WTC11 (cell line): ENCODE results near the gene NLGN1. TPM values are rescaled to one million over a fixed set of nuclear protein-coding genes. Genes with fewer than 3 reads are reported as not detected.

ENCODE experiments used
- ATAC-seq: fragments of 200-7000 bp; cut with Tn5 transposase; 2 replicates; pipeline ENCODE4 v1.10.0; 2021; ENCODE audit warnings: mild to moderate bottlenecking, moderate library complexity
- CTCF ChIA-PET: fragments of 300-600 bp; sonication (Branson Sonifier 250); formaldehyde crosslinking; loops from one replicate; lab custom pipeline; 2021; ENCODE audit warnings: antibody characterized with exemption; lab: Charles Lee
- POLR2A ChIA-PET: fragments of 350-600 bp; sonication (Branson Sonifier 250); formaldehyde crosslinking; loops from one replicate; lab custom pipeline; 2021; ENCODE audit warnings: antibody characterized with exemption; lab: Charles Lee
- DNase-seq: peaks from one replicate; pipeline ENCODE4 v3.0.0; 2021; ENCODE audit warnings: low spot score
- H3K27ac Mint-ChIP-seq: 2 replicates; pipeline ENCODE4 v1.8.0; 2021; ENCODE audit warnings: mixed read lengths
- H3K27me3 Mint-ChIP-seq: 2 replicates; pipeline ENCODE4 v1.8.0; 2021; ENCODE audit warnings: low read depth, mild to moderate bottlenecking, moderate library complexity, mixed read lengths
- H3K36me3 Mint-ChIP-seq: 2 replicates; pipeline ENCODE4 v1.8.0; 2021; ENCODE audit warnings: mixed read lengths
- H3K4me1 Mint-ChIP-seq: 2 replicates; pipeline ENCODE4 v1.8.0; 2022; ENCODE audit warnings: mixed read lengths
- H3K4me3 Mint-ChIP-seq: 2 replicates; pipeline ENCODE4 v1.8.0; 2021; ENCODE audit warnings: mild to moderate bottlenecking, moderate library complexity, mixed read lengths
- H3K9me3 Mint-ChIP-seq: 2 replicates; pipeline ENCODE4 v1.8.0; 2021; ENCODE audit warnings: mixed read lengths
- CDX4 ChIP-seq: fragments of 250-450 bp; sonication (Bioruptor Pico); IDR thresholded peaks from 2 replicates; pipeline ENCODE4 v1.9.0; 2021; ENCODE audit warnings: moderate library complexity, mild to moderate bottlenecking, inconsistent platforms, borderline replicate concordance
- CREM ChIP-seq: sonication (generic); formaldehyde crosslinking; IDR thresholded peaks from 2 replicates; pipeline ENCODE4 v1.8.1; 2022; ENCODE audit warnings: mild to moderate bottlenecking, missing genetic modification reagents, moderate library complexity
- E2F4 ChIP-seq: sonication (generic); formaldehyde crosslinking; IDR thresholded peaks from 2 replicates; pipeline ENCODE4 v1.8.1; 2022; ENCODE audit warnings: low read depth, mild to moderate bottlenecking, moderate library complexity, missing genetic modification reagents, borderline replicate concordance
- ETV6 ChIP-seq: sonication (generic); formaldehyde crosslinking; IDR thresholded peaks from 2 replicates; pipeline ENCODE4 v1.8.1; 2022; ENCODE audit warnings: mild to moderate bottlenecking, missing genetic modification reagents
- GABPB1 ChIP-seq: sonication (generic); formaldehyde crosslinking; IDR thresholded peaks from 2 replicates; pipeline ENCODE4 v1.8.1; 2023; ENCODE audit warnings: mild to moderate bottlenecking, missing genetic modification reagents
- JUN ChIP-seq: sonication (generic); formaldehyde crosslinking; IDR thresholded peaks from 2 replicates; pipeline ENCODE4 v1.8.0; 2023; ENCODE audit warnings: mild to moderate bottlenecking, missing genetic modification reagents
- MXD4 ChIP-seq: fragments of 250-450 bp; sonication (Bioruptor Pico); IDR thresholded peaks from 2 replicates; pipeline ENCODE4 v1.8.0; 2021; ENCODE audit warnings: mild to moderate bottlenecking, moderate library complexity, borderline replicate concordance
- NR3C1 ChIP-seq: sonication (generic); formaldehyde crosslinking; conservative IDR thresholded peaks from 2 replicates; pipeline ENCODE4 v1.8.1; 2023; ENCODE audit warnings: low read depth, mild to moderate bottlenecking, missing genetic modification reagents
- SP1 ChIP-seq: sonication (generic); formaldehyde crosslinking; conservative IDR thresholded peaks from 2 replicates; pipeline ENCODE4 v1.8.1; 2022; ENCODE audit warnings: missing genetic modification reagents
- TEAD4 ChIP-seq: sonication (generic); formaldehyde crosslinking; IDR thresholded peaks from 2 replicates; pipeline ENCODE4 v1.8.0; 2022; ENCODE audit warnings: mild to moderate bottlenecking, missing genetic modification reagents
- TP53 ChIP-seq: sonication (generic); formaldehyde crosslinking; IDR thresholded peaks from 2 replicates; pipeline ENCODE4 v1.8.1; 2023; ENCODE audit warnings: mild to moderate bottlenecking, missing genetic modification reagents
- USF2 ChIP-seq: sonication (generic); formaldehyde crosslinking; IDR thresholded peaks from 2 replicates; pipeline ENCODE4 v1.8.1; 2023; ENCODE audit warnings: mild to moderate bottlenecking, missing genetic modification reagents, moderate library complexity
- ZBTB21 ChIP-seq: sonication (generic); formaldehyde crosslinking; IDR thresholded peaks from 2 replicates; pipeline ENCODE4 v1.8.1; 2023; ENCODE audit warnings: mild to moderate bottlenecking, missing genetic modification reagents, borderline replicate concordance
- ZMAT4 ChIP-seq: fragments of 250-450 bp; sonication (Bioruptor Pico); IDR thresholded peaks from 2 replicates; pipeline ENCODE4 v1.9.0; 2021; ENCODE audit warnings: mild to moderate bottlenecking
- ZNF138 ChIP-seq: sonication (generic); formaldehyde crosslinking; conservative IDR thresholded peaks from 2 replicates; pipeline ENCODE4 v1.8.1; 2022; ENCODE audit warnings: mild to moderate bottlenecking, moderate library complexity, missing genetic modification reagents
- ZNF232 ChIP-seq: sonication (generic); formaldehyde crosslinking; IDR thresholded peaks from 2 replicates; pipeline ENCODE4 v1.8.0; 2022; ENCODE audit warnings: mild to moderate bottlenecking, missing genetic modification reagents
- ZNF416 ChIP-seq: fragments of 250-450 bp; sonication (Bioruptor Pico); IDR thresholded peaks from 2 replicates; pipeline ENCODE4 v1.9.0; 2021; ENCODE audit warnings: mild to moderate bottlenecking, inconsistent platforms
- ZSCAN18 ChIP-seq: fragments of 250-450 bp; sonication (Bioruptor Pico); IDR thresholded peaks from 2 replicates; pipeline ENCODE4 v2.1.2; 2022; ENCODE audit warnings: mild to moderate bottlenecking, moderate library complexity
- total RNA-seq: library from RNA; stranded (reverse); gene quantifications from 3 replicates; pipeline ENCODE4 v1.2.3, GENCODE V29; 2021
- TF ChIP-seq, protein P1 (sequence below): sonication (generic); formaldehyde crosslinking; IDR thresholded peaks from 2 replicates; pipeline ENCODE4 v1.8.1; 2023; ENCODE audit warnings: mild to moderate bottlenecking, missing genetic modification reagents
- TF ChIP-seq, protein P2 (sequence below): fragments of 200-600 bp; IDR thresholded peaks from 2 replicates; pipeline ENCODE4 v1.8.0; 2022; ENCODE audit warnings: antibody characterized with exemption
- TF ChIP-seq, protein P3 (sequence below): sonication (generic); formaldehyde crosslinking; conservative IDR thresholded peaks from 2 replicates; pipeline ENCODE4 v1.8.1; 2022; ENCODE audit warnings: mild to moderate bottlenecking, missing genetic modification reagents

The NLGN1 gene
- total RNA-seq, 1 experiment from 2014 or later = 12.4 TPM

DNA sequence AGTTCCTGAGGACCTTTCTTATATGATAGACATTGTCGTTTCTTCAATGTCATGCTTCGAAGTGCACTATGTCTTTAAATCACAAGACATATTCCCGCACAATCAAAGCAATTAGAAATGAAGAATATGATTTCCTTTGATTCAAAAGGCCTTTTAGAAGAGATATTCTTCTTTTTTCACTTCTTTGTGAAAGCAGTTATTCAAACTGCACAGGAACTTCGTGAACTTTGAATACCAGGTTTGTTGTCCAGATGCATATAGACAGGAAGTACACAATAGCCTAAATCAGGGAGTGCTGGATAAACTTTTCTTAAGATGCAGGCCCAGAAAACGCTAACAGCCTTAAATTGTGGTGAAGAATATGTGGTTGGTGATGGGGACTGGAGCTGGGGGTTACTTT, 870.5 kb downstream of the NLGN1 start:
- TF ChIP-seq MXD4 (CRISPR knock-in tag) (no peak), NR3C1 (CRISPR knock-in tag) (no peak), TP53 (CRISPR knock-in tag) (no peak), JUN (no peak), TEAD4 (CRISPR knock-in tag) (no peak), ZMAT4 (CRISPR knock-in tag) (no peak)
- TF ChIP-seq, protein P1, sequence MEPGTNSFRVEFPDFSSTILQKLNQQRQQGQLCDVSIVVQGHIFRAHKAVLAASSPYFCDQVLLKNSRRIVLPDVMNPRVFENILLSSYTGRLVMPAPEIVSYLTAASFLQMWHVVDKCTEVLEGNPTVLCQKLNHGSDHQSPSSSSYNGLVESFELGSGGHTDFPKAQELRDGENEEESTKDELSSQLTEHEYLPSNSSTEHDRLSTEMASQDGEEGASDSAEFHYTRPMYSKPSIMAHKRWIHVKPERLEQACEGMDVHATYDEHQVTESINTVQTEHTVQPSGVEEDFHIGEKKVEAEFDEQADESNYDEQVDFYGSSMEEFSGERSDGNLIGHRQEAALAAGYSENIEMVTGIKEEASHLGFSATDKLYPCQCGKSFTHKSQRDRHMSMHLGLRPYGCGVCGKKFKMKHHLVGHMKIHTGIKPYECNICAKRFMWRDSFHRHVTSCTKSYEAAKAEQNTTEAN (CRISPR knock-in tag) = no peak

DNA sequence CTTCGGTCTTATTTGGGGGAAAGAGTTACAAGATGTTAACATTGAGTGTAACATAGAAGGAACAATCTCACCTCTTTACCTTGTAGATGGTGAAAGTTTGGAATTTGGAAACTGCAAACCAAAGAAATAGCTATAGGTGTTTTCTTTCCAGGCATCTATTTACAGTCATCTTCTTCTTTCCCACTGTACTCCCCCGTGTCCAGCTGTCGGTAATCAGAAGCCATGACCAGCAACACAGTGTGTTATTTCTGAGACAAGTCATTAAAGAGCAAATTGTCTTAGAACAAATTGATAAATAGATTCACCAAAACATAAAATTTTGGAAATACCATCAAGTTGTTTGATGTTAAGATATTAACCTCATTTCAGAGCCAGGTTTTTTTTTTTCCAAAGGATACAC, 871.0 kb downstream of the NLGN1 start:
- no peak for TF ChIP-seq CREM (CRISPR knock-in tag)
- no peak for TF ChIP-seq ETV6 (CRISPR knock-in tag)
- no peak for TF ChIP-seq ZMAT4 (CRISPR knock-in tag)
- TF ChIP-seq CDX4 = no peak
- TF ChIP-seq ZSCAN18 = no peak
- no peaks in the 10 kb centered on the region for H3K27me3 Mint-ChIP-seq
- ChIA-PET CTCF (no interaction called here), POLR2A (no interaction called here)
- H3K4me1 Mint-ChIP-seq = no peaks in the 10 kb centered on the region
- ATAC-seq (no peak), DNase-seq (no peak)
- H3K4me3 Mint-ChIP-seq = no peak overlapping the region
- no peak overlapping the region for H3K27ac Mint-ChIP-seq
- peaks cover 5% of the 10 kb centered on the region for H3K36me3 Mint-ChIP-seq
- H3K9me3 Mint-ChIP-seq = peaks cover 6% of the 10 kb centered on the region

More for the DNA sequence above, 870.5 kb downstream of the NLGN1 start:
- H3K36me3 Mint-ChIP-seq = peaks cover 7% of the 10 kb centered on the region
- DNase-seq = no peak
- POLR2A ChIA-PET = no interaction called here
- H3K27ac Mint-ChIP-seq = no peak overlapping the region
- no peak for ATAC-seq
- CTCF ChIA-PET = no interaction called here
- H3K27me3 Mint-ChIP-seq = no peaks in the 10 kb centered on the region
- H3K4me3 Mint-ChIP-seq = no peak overlapping the region
- no peaks in the 10 kb centered on the region for H3K4me1 Mint-ChIP-seq
- peaks cover 6% of the 10 kb centered on the region for H3K9me3 Mint-ChIP-seq

DNA sequence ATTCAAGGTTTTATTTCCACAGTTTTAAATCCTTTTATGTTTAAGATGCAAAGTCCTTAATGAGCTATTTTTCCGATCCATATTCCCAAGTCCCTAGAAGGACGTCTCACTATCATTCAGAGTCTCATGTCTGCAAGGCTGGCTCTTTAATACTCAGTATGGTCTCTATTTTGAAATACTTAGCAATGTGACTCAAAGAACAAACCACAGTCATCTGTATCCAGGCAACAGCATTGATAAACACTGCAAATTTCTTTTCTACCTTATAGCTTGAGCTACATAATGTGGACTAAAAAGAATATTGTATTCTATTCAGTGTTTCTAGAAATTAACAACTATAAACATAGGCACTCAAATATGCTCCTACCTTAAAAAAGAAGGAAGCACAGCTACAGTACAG, 873.3 kb downstream of the NLGN1 start:
- Mint-ChIP-seq H3K27me3 (no peaks in the 10 kb centered on the region), H3K27ac (no peak overlapping the region), H3K4me1 (peaks cover 16% of the 10 kb centered on the region), H3K36me3 (peaks cover 4% of the 10 kb centered on the region), H3K9me3 (peaks cover 6% of the 10 kb centered on the region), H3K4me3 (no peak overlapping the region)
- DNase-seq (no peak), ATAC-seq (no peak)
- CTCF ChIA-PET = no interaction called here
- POLR2A ChIA-PET = no interaction called here
- TF ChIP-seq, protein P2, sequence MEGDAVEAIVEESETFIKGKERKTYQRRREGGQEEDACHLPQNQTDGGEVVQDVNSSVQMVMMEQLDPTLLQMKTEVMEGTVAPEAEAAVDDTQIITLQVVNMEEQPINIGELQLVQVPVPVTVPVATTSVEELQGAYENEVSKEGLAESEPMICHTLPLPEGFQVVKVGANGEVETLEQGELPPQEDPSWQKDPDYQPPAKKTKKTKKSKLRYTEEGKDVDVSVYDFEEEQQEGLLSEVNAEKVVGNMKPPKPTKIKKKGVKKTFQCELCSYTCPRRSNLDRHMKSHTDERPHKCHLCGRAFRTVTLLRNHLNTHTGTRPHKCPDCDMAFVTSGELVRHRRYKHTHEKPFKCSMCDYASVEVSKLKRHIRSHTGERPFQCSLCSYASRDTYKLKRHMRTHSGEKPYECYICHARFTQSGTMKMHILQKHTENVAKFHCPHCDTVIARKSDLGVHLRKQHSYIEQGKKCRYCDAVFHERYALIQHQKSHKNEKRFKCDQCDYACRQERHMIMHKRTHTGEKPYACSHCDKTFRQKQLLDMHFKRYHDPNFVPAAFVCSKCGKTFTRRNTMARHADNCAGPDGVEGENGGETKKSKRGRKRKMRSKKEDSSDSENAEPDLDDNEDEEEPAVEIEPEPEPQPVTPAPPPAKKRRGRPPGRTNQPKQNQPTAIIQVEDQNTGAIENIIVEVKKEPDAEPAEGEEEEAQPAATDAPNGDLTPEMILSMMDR = no peak
- TF ChIP-seq ZNF416 (no peak), GABPB1 (no peak), TP53 (CRISPR knock-in tag) (no peak), E2F4 (no peak), ZBTB21 (CRISPR knock-in tag) (no peak), NR3C1 (CRISPR knock-in tag) (no peak), SP1 (CRISPR knock-in tag) (no peak), ZMAT4 (CRISPR knock-in tag) (no peak), TEAD4 (CRISPR knock-in tag) (no peak), ZNF232 (no peak), USF2 (CRISPR knock-in tag) (no peak), ZSCAN18 (no peak), ZNF138 (CRISPR knock-in tag) (no peak)
- TF ChIP-seq, protein P3, sequence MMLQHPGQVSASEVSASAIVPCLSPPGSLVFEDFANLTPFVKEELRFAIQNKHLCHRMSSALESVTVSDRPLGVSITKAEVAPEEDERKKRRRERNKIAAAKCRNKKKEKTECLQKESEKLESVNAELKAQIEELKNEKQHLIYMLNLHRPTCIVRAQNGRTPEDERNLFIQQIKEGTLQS = no peak
